CD8-positive, alpha-beta memory T cell (primary cell): ENCODE data around the gene DPF3. TPM values are rescaled to one million over a fixed set of nuclear protein-coding genes. Genes with fewer than 3 reads are reported as not detected.

Source experiments
- CTCF ChIA-PET: fragments of 350-600 bp; sonication (Branson Sonifier 250); formaldehyde crosslinking; loops from one replicate; lab custom pipeline; 2021; ENCODE audit warnings: antibody characterized with exemption; lab: Charles Lee
- POLR2A ChIA-PET: fragments of 350-600 bp; sonication (Branson Sonifier 250); formaldehyde crosslinking; loops from one replicate; lab custom pipeline; 2021; ENCODE audit warnings: antibody characterized with exemption; lab: Charles Lee
- DNase-seq, 5 donors: peaks; one replicate each; pipeline versions ENCODE4 v3.0.0 to v3.0.0-alpha.2; 2020 to 2022; ENCODE audit warnings: mixed read lengths in 1 of 5
- H3K27ac ChIP-seq: one replicate; pipeline ENCODE4 v1.7.0; 2013; ENCODE audit warnings: low read depth, mild to moderate bottlenecking, low read length, moderate library complexity
- H3K27me3 ChIP-seq: 2 replicates; pipeline ENCODE4 v1.7.0; 2013; ENCODE audit warnings: low read length, mild to moderate bottlenecking; ENCODE audit not compliant: insufficient read depth, poor library complexity, severe bottlenecking
- H3K36me3 ChIP-seq: 2 replicates; pipeline ENCODE4 v1.7.0; 2013; ENCODE audit warnings: mild to moderate bottlenecking, low read length, moderate library complexity; ENCODE audit not compliant: insufficient read depth
- H3K4me1 ChIP-seq: 2 replicates; pipeline ENCODE4 v1.7.0; 2013; ENCODE audit warnings: mild to moderate bottlenecking, low read length, moderate library complexity; ENCODE audit not compliant: insufficient read depth
- H3K4me3 ChIP-seq: 2 replicates; pipeline ENCODE4 v1.7.0; 2013; ENCODE audit warnings: mild to moderate bottlenecking, low read length
- H3K9me3 ChIP-seq: 2 replicates; pipeline ENCODE4 v1.7.0; 2013; ENCODE audit warnings: mild to moderate bottlenecking, low read length
- H3K27ac Mint-ChIP-seq, 8 donors: one replicate each; pipeline ENCODE4 v1.8.0; 2020 to 2021; ENCODE audit warnings: mixed read lengths in 8 of 8, mild to moderate bottlenecking in 6 of 8, inconsistent platforms in 3 of 8, moderate library complexity in 3 of 8
- H3K27me3 Mint-ChIP-seq, 2 donors: one replicate each; pipeline ENCODE4 v1.8.0; 2020 to 2021; ENCODE audit warnings: mixed read lengths in 2 of 2, mild to moderate bottlenecking in 1 of 2, moderate library complexity in 1 of 2
- H3K36me3 Mint-ChIP-seq, 3 donors: one replicate each; pipeline ENCODE4 v1.8.0; 2020 to 2021; ENCODE audit warnings: mixed read lengths in 3 of 3, inconsistent platforms in 1 of 3, mild to moderate bottlenecking in 1 of 3
- H3K4me1 Mint-ChIP-seq, 3 donors: one replicate each; pipeline ENCODE4 v1.8.0; 2020 to 2021; ENCODE audit warnings: mixed read lengths in 3 of 3, inconsistent platforms in 1 of 3, mild to moderate bottlenecking in 1 of 3
- H3K4me3 Mint-ChIP-seq, 7 donors: one replicate each; pipeline ENCODE4 v1.8.0; 2020 to 2021; ENCODE audit warnings: mixed read lengths in 7 of 7, mild to moderate bottlenecking in 6 of 7, moderate library complexity in 4 of 7, inconsistent platforms in 2 of 7
- H3K9me3 Mint-ChIP-seq, 5 donors: one replicate each; pipeline ENCODE4 v1.8.0; 2020 to 2022; ENCODE audit warnings: mixed read lengths in 5 of 5, mild to moderate bottlenecking in 3 of 5, moderate library complexity in 2 of 5, inconsistent platforms in 1 of 5
- polyA plus RNA-seq: library from polyadenylated mRNA; unstranded; fragments of 300-500 nt; fragmentation: Illumina TruSeq; gene quantifications from one replicate; pipeline ENCODE4 v1.2.3, GENCODE V29; 2021
- total RNA-seq, 2 experiments: library from RNA; stranded (reverse); gene quantifications; one replicate each; pipeline ENCODE4 v1.2.3, GENCODE V29; 2021

DPF3 gene
- total and polyA plus RNA-seq, 3 experiments from 2014 or later, result 0.50 to 1.3 (median 0.62) TPM

GRCh38 chr14:72690324-72690723, 203.6 kb downstream of the DPF3 start:
- no peaks in the 10 kb centered on the region for H3K4me1 Mint-ChIP-seq
- POLR2A ChIA-PET, result no interaction called here

GRCh38 chr14:72688990-72689671, 204.8 kb downstream of the DPF3 start:
- no peaks in the 10 kb centered on the region for H3K4me1 Mint-ChIP-seq
- no peaks in the 10 kb centered on the region for H3K4me1 ChIP-seq
- ChIA-PET POLR2A (interaction anchor here (0.6 kb wide), 1 partner anchor 11 kb away, joined by 3 read pairs; no protein-coding TSS in a partner anchor), CTCF (interaction anchor here (0.9 kb wide), 1 partner anchor 49 kb away, joined by 3 read pairs; no protein-coding TSS in a partner anchor)
- H3K4me3 ChIP-seq, result no peak overlapping the region
- H3K27ac Mint-ChIP-seq, result peak overlapping the region in 2 of 8 donors; percentile 40 to 58
- no peak overlapping the region for H3K4me3 Mint-ChIP-seq
- no peaks in the 10 kb centered on the region for H3K9me3 Mint-ChIP-seq
- no peaks in the 10 kb centered on the region for H3K36me3 ChIP-seq
- H3K27me3 ChIP-seq, result no peaks in the 10 kb centered on the region
- H3K9me3 ChIP-seq, result no peaks in the 10 kb centered on the region
- no peak overlapping the region for H3K27ac ChIP-seq
- no peak for DNase-seq
- peaks cover 0 to 8% (median 0%) of the 10 kb centered on the region in 3 donors for H3K36me3 Mint-ChIP-seq
- peaks cover 0 to 4% of the 10 kb centered on the region in 2 donors for H3K27me3 Mint-ChIP-seq

More at GRCh38 chr14:72690324-72690723, 203.6 kb downstream of the DPF3 start:
- Histone ChIP-seq H3K27me3 (no peaks in the 10 kb centered on the region), H3K4me3 (no peak overlapping the region), H3K9me3 (no peaks in the 10 kb centered on the region), H3K4me1 (no peaks in the 10 kb centered on the region), H3K27ac (no peak overlapping the region), H3K36me3 (no peaks in the 10 kb centered on the region)
- H3K9me3 Mint-ChIP-seq, result no peaks in the 10 kb centered on the region
- DNase-seq, result no peak
- H3K27ac Mint-ChIP-seq, result no peak overlapping the region
- no peak overlapping the region for H3K4me3 Mint-ChIP-seq
- CTCF ChIA-PET, result no interaction called here
- H3K36me3 Mint-ChIP-seq, result peaks cover 0 to 7% (median 0%) of the 10 kb centered on the region in 3 donors
- H3K27me3 Mint-ChIP-seq, result peaks cover 0 to 4% of the 10 kb centered on the region in 2 donors

- no peaks in the 10 kb centered on the region for H3K9me3 ChIP-seq
- no peak overlapping the region for H3K27ac ChIP-seq
- Mint-ChIP-seq H3K9me3 (no peaks in the 10 kb centered on the region), H3K4me3 (no peak overlapping the region), H3K27ac (no peak overlapping the region), H3K4me1 (no peaks in the 10 kb centered on the region), H3K27me3 (peaks cover 0 to 4% of the 10 kb centered on the region in 2 donors), H3K36me3 (peaks cover 0 to 7% (median 0%) of the 10 kb centered on the region in 3 donors)
- H3K4me1 ChIP-seq, result no peaks in the 10 kb centered on the region
- H3K36me3 ChIP-seq, result no peaks in the 10 kb centered on the region
- H3K4me3 ChIP-seq, result no peak overlapping the region
- ChIA-PET CTCF (no interaction called here), POLR2A (no interaction called here)
- no peak for DNase-seq
- no peaks in the 10 kb centered on the region for H3K27me3 ChIP-seq
Measured at GRCh38 chr14:72686832-72687231, 207.1 kb downstream of the DPF3 start.

- Mint-ChIP-seq H3K4me3 (no peak overlapping the region), H3K9me3 (no peaks in the 10 kb centered on the region), H3K36me3 (peaks cover 0 to 5% (median 0%) of the 10 kb centered on the region in 3 donors), H3K27ac (peak overlapping the region in 1 of 8 donors; percentile 24), H3K4me1 (no peaks in the 10 kb centered on the region), H3K27me3 (no peaks in the 10 kb centered on the region)
- Histone ChIP-seq H3K27me3 (no peaks in the 10 kb centered on the region), H3K4me1 (no peaks in the 10 kb centered on the region), H3K9me3 (no peaks in the 10 kb centered on the region), H3K27ac (no peak overlapping the region), H3K4me3 (no peak overlapping the region), H3K36me3 (no peaks in the 10 kb centered on the region)
- ChIA-PET POLR2A (no interaction called here), CTCF (no interaction called here)
- no peak for DNase-seq
Measured at GRCh38 chr14:72686101-72686500, 207.8 kb downstream of the DPF3 start.

DNA sequence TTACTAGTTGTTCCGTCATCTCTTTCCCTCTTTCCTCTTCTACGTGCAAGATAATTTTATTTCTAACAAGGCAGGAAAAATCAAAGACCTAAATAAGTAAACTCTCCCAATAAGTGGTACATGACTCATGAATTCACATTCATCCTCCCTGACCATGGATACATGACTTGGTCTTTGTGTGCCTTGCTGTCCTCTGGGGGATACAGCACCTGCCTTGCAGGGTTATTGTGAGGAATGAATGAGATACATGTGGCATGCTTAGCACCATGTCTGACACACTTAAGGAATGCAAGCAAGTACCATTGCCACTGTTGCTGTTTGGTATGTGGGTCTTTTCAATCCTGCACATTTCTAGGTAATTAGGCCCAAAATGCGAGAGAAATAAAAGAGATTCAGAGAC, 208.4 kb downstream of the DPF3 start:
- Mint-ChIP-seq H3K4me3 (no peak overlapping the region), H3K27ac (no peak overlapping the region), H3K9me3 (no peaks in the 10 kb centered on the region), H3K36me3 (peaks cover 0 to 4% (median 0%) of the 10 kb centered on the region in 3 donors), H3K27me3 (no peaks in the 10 kb centered on the region), H3K4me1 (no peaks in the 10 kb centered on the region)
- no peak for DNase-seq
- H3K4me3 ChIP-seq, result no peak overlapping the region
- CTCF ChIA-PET, result no interaction called here
- no peaks in the 10 kb centered on the region for H3K36me3 ChIP-seq
- no peaks in the 10 kb centered on the region for H3K9me3 ChIP-seq
- no peaks in the 10 kb centered on the region for H3K4me1 ChIP-seq
- no peaks in the 10 kb centered on the region for H3K27me3 ChIP-seq
- H3K27ac ChIP-seq, result no peak overlapping the region
- POLR2A ChIA-PET, result no interaction called here

DNA sequence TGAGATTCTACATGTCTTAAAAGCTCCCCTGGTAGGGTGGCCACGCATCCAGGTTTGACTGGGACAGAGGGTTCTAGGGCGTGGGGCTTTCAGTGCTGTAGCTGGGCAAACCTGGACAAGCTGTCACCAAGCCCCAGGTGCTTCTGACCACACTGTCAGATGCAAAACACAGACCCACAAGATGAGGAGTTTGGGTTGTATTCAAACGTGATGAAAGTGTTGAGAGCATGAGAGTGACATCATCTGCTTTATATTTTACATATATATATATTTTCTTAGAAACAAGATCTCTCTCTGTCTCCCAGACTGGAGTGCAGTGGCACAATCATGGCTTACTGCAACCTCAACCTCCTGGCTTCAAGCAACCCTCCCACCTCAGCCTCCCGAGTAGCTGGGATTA, 210.1 kb downstream of the DPF3 start:
- H3K27me3 Mint-ChIP-seq, result peaks cover 0 to under 1% of the 10 kb centered on the region in 2 donors
- H3K4me1 Mint-ChIP-seq, result no peaks in the 10 kb centered on the region
- no peak overlapping the region for H3K4me3 ChIP-seq
- H3K4me3 Mint-ChIP-seq, result no peak overlapping the region
- H3K36me3 Mint-ChIP-seq, result peaks cover 0 to 3% (median under 1%) of the 10 kb centered on the region in 3 donors
- no peak overlapping the region for H3K27ac ChIP-seq
- DNase-seq, result no peak
- H3K4me1 ChIP-seq, result no peaks in the 10 kb centered on the region
- no peaks in the 10 kb centered on the region for H3K27me3 ChIP-seq
- H3K9me3 Mint-ChIP-seq, result no peaks in the 10 kb centered on the region
- H3K36me3 ChIP-seq, result no peaks in the 10 kb centered on the region
- ChIA-PET POLR2A (no interaction called here), CTCF (no interaction called here)
- no peaks in the 10 kb centered on the region for H3K9me3 ChIP-seq
- no peak overlapping the region for H3K27ac Mint-ChIP-seq

DNA sequence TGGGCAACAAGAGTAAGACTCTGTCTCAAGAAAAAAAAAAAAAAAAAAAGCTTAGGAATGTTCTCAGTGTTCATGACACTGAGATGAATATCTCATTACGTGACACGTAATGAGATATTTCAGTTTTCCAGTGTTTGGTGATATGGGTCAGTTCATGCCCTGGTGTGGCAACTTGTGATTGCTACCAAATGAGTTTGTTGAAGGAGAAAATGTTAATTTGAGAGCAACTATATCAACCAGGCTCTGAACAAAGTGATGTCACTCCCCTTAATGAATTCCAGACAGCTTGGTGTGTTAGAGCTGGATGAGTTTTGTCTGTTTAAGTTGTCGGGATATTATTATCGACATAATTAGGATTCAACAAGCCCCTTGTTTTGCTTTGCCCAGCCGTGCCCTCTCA, 211.7 kb downstream of the DPF3 start:
- no peaks in the 10 kb centered on the region for H3K4me1 ChIP-seq
- no peaks in the 10 kb centered on the region for H3K4me1 Mint-ChIP-seq
- no peak overlapping the region for H3K27ac Mint-ChIP-seq
- POLR2A ChIA-PET, result no interaction called here
- CTCF ChIA-PET, result no interaction called here
- peaks cover 0 to 3% of the 10 kb centered on the region in 2 donors for H3K27me3 Mint-ChIP-seq
- no peak overlapping the region for H3K4me3 Mint-ChIP-seq
- no peaks in the 10 kb centered on the region for H3K36me3 ChIP-seq
- no peaks in the 10 kb centered on the region for H3K9me3 Mint-ChIP-seq
- no peak overlapping the region for H3K4me3 ChIP-seq
- H3K27ac ChIP-seq, result no peak overlapping the region
- no peak for DNase-seq
- peaks cover 0 to 5% (median 3%) of the 10 kb centered on the region in 3 donors for H3K36me3 Mint-ChIP-seq
- H3K27me3 ChIP-seq, result no peaks in the 10 kb centered on the region
- H3K9me3 ChIP-seq, result no peaks in the 10 kb centered on the region

GRCh38 chr14:72680853-72681640, 212.9 kb downstream of the DPF3 start:
- Mint-ChIP-seq H3K27ac (peak overlapping the region in 1 of 8 donors; percentile 48), H3K4me3 (no peak overlapping the region), H3K4me1 (no peaks in the 10 kb centered on the region), H3K36me3 (peaks cover 0 to 5% (median 3%) of the 10 kb centered on the region in 3 donors), H3K27me3 (peaks cover under 1 to 3% of the 10 kb centered on the region in 2 donors), H3K9me3 (no peaks in the 10 kb centered on the region)
- ChIA-PET CTCF (no interaction called here), POLR2A (no interaction called here)
- DNase-seq, result no peak
- Histone ChIP-seq H3K36me3 (no peaks in the 10 kb centered on the region), H3K27me3 (no peaks in the 10 kb centered on the region), H3K4me3 (no peak overlapping the region), H3K4me1 (no peaks in the 10 kb centered on the region), H3K27ac (no peak overlapping the region), H3K9me3 (no peaks in the 10 kb centered on the region)
